Naive thymus-derived CD8-positive, alpha-beta T cell (primary cell): ENCODE results near the gene ATG12. TPM values are rescaled to one million over a fixed set of nuclear protein-coding genes. Genes with fewer than 3 reads are reported as not detected.
"Not testable (repeated sequence)": the region's sequence is repeated elsewhere in the genome, so short reads cannot be mapped to it uniquely, and the experiment has no call there.

Experiments
- ATAC-seq, 2 donors: fragments of 150-1000 bp; cut with Tn5 transposase in 1 of 2; sonication (Bioruptor Pico), chemical (Tn5 transposase) in 1 of 2; 1 replicate in 1 of 2; 2 replicates in 1 of 2; pipeline ENCODE4 v1.10.0; 2021; ENCODE audit warnings: mild to moderate bottlenecking in 2 of 2, moderate library complexity in 2 of 2
- POLR2A ChIA-PET: fragments of 350-600 bp; sonication (Branson Sonifier 250); formaldehyde crosslinking; loops from one replicate; lab custom pipeline; 2021; ENCODE audit warnings: antibody characterized with exemption; lab: Charles Lee
- DNase-seq, 10 donors: peaks; one replicate each; pipeline versions ENCODE4 v3.0.0 to v3.0.0-alpha.2; 2020 to 2022
- H3K27ac Mint-ChIP-seq, 10 donors: one replicate each; pipeline ENCODE4 v1.8.0; 2020 to 2022; ENCODE audit warnings: mild to moderate bottlenecking in 10 of 10, mixed read lengths in 10 of 10, moderate library complexity in 4 of 10, inconsistent platforms in 1 of 10
- H3K27me3 Mint-ChIP-seq, 5 donors: one replicate each; pipeline ENCODE4 v1.8.0; 2021 to 2022; ENCODE audit warnings: mixed read lengths in 5 of 5
- H3K36me3 Mint-ChIP-seq, 3 donors: one replicate each; pipeline ENCODE4 v1.8.0; 2020 to 2022; ENCODE audit warnings: mixed read lengths in 3 of 3, mild to moderate bottlenecking in 2 of 3, inconsistent platforms in 1 of 3
- H3K4me1 Mint-ChIP-seq, 4 donors: one replicate each; pipeline ENCODE4 v1.8.0; 2021 to 2022; ENCODE audit warnings: mixed read lengths in 4 of 4
- H3K4me3 Mint-ChIP-seq, 10 donors: one replicate each; pipeline ENCODE4 v1.8.0; 2020 to 2022; ENCODE audit warnings: mild to moderate bottlenecking in 10 of 10, mixed read lengths in 10 of 10, moderate library complexity in 6 of 10, inconsistent platforms in 1 of 10
- H3K9me3 Mint-ChIP-seq, 9 donors: one replicate each; pipeline ENCODE4 v1.8.0; 2020 to 2022; ENCODE audit warnings: mixed read lengths in 9 of 9, mild to moderate bottlenecking in 3 of 9, inconsistent platforms in 1 of 9, moderate library complexity in 1 of 9
- polyA plus RNA-seq, 3 donors: library from polyadenylated mRNA; unstranded; fragments of 300-500 nt; fragmentation: Illumina TruSeq; gene quantifications; one replicate each; pipeline ENCODE4 v1.2.3, GENCODE V29; 2021
- total RNA-seq, 8 experiments: library from RNA in 2 of 8; stranded (reverse) in 2 of 8; gene quantifications; one replicate each; pipeline ENCODE4 v1.2.3 and lab custom pipeline; 2021 to 2026

Gene ATG12
- total and polyA plus RNA-seq, 5 experiments from 2014 or later, result 71.6 to 126 (median 90.6) TPM

DNA sequence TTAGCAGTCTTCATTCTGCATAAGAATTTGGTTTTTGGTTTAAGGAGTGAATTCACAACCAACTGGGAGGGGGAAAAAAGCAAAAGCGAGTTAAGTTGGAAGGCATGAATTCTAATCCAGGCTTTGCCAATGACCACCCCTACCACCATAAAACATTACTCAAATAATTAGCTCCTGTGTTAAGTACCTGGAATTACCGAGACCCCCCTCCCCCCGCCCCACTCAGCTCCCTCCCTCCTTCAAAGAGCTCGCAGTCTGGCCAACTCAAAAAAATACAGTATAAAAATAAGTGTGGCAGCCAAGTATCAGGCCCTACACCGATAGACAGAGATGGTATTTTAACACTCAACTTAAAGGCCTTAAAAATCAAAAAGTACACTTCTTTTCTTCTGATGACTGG lies 492 bp downstream of the ATG12 start:
- POLR2A ChIA-PET, result interaction anchor here (0.9 to 5.1 kb wide), 8 partner anchors 206 to 579 kb away, joined by 3 to 22 read pairs (median 6); partner anchors contain the start of genes CCDC112, COMMD10, PGGT1B and TMED7
- peak overlapping the region; percentile 94 to 100 (median 98) for H3K4me3 Mint-ChIP-seq
- no peak for ATAC-seq
- peaks cover 20 to 74% (median 54%) of the 10 kb centered on the region in 4 donors for H3K4me1 Mint-ChIP-seq
- H3K36me3 Mint-ChIP-seq, result peaks cover 3 to 28% (median 4%) of the 10 kb centered on the region in 3 donors
- no peaks in the 10 kb centered on the region for H3K27me3 Mint-ChIP-seq
- H3K27ac Mint-ChIP-seq, result peak overlapping the region; percentile 98 to 100 (median 100)
- no peak for DNase-seq
- no peaks in the 10 kb centered on the region for H3K9me3 Mint-ChIP-seq

DNA sequence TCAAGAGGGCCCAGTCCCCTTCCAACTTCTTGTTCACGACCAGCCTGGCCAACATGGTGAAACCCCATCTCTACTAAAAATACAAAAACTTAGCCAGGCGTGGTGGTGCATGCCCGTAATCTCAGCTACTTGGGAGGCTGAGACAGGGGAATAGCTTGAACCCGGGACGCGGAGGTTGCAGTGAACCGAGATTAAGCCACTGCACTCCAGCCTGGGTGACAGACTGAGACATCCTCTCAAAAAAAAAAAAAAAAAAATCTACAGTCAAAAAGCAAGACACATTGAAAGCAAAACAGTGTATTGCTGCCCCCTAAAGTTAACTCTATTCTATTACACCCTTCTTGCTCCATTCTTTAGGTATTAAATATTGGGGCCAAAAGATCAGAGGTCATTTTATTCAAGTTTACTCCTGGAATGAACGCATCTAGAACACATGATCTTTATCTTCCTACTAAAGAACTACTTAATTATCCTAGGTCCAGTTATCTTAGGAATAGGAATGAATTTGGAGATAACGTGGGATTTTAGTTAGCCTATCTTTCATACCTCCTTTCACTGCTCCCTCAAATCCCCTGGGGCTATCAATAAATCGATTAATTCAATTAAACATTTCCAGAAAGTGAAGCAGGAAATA lies 2.4 kb downstream of the ATG12 start:
- Mint-ChIP-seq H3K4me3 (peak overlapping the region; percentile 70 to 100 (median 98)), H3K9me3 (no peaks in the 10 kb centered on the region), H3K27me3 (no peaks in the 10 kb centered on the region), H3K27ac (peak overlapping the region; percentile 13 to 100 (median 74)), H3K4me1 (peaks cover 21 to 57% (median 51%) of the 10 kb centered on the region in 4 donors), H3K36me3 (peaks cover 4 to 47% (median 9%) of the 10 kb centered on the region in 3 donors)
- ATAC-seq (peak; percentile 13 to 28), DNase-seq (peak in 6 of 10 donors; percentile 12 to 70 (median 44))
- POLR2A ChIA-PET, result interaction anchor here (1.0 to 5.1 kb wide), 3 partner anchors 12 to 294 kb away, joined by 3 to 22 read pairs (median 3); partner anchors contain the start of genes COMMD10 and FEM1C

DNA sequence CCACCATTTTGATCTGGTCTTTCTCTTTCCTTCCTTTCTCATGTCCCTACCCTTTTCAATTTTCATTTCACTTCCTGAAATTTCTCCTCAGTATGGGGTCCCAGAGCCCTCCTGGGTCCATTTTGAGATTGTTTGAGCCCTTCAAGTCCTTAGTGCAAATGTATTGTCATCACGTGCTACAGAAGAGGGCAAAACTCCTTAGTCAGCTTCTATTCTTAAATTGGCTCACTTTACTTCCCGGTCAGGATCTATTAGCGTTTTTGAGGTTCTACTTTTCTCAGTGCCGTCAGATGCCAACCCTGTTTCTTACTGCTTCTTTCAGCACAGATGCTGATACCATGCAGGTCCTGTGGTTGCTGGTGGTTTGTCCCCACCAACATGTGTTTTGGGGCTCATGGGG lies 5.9 kb downstream of the ATG12 start:
- no peaks in the 10 kb centered on the region for H3K9me3 Mint-ChIP-seq
- H3K4me3 Mint-ChIP-seq, result no peak overlapping the region
- H3K4me1 Mint-ChIP-seq, result peaks cover 18 to 52% (median 38%) of the 10 kb centered on the region in 4 donors
- DNase-seq (no peak), ATAC-seq (no peak)
- H3K27me3 Mint-ChIP-seq, result no peaks in the 10 kb centered on the region
- peaks cover 4 to 78% (median 14%) of the 10 kb centered on the region in 3 donors for H3K36me3 Mint-ChIP-seq
- POLR2A ChIA-PET, result no interaction called here
- H3K27ac Mint-ChIP-seq, result peak overlapping the region in 3 of 10 donors; percentile 7 to 53 (median 27)

DNA sequence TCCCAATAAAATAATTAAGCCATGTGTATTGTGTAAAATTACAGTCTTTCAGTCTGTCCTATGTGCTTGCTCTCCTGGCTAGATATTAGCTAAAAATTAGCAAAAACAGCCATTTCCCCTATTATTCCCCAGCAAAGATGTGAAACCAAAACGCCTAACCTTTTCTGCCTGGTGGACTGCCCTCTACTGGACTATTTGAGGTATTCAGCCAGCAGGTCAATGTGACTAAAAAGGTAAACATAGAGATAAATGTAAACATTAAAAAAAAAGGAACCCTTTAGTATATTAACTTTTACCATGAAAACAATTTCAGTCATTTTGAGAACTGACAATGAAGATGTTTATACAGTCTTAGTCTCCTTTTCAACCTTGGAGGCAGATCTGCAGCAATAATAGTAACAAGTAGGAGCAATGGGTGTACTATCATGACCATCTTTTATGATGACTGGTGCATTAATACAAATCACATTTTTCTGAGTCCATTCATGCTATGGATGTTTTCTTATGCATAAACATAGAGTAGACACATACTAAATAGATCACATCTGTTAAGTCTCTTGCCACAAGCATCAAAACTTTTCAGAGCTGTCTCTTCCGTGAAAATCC lies 10.1 kb downstream of the ATG12 start:
- Mint-ChIP-seq H3K9me3 (peaks cover 0 to 8% (median 0%) of the 10 kb centered on the region in 9 donors), H3K27me3 (no peaks in the 10 kb centered on the region), H3K4me3 (no peak overlapping the region), H3K4me1 (peaks cover 4 to 20% (median 15%) of the 10 kb centered on the region in 4 donors), H3K36me3 (peaks cover 11 to 84% (median 28%) of the 10 kb centered on the region in 3 donors), H3K27ac (peak overlapping the region in 8 of 10 donors; percentile 1 to 20 (median 6))
- POLR2A ChIA-PET, result no interaction called here
- DNase-seq (peak in 6 of 10 donors; percentile 14 to 50 (median 31)), ATAC-seq (peak; percentile 62 to 63)

DNA sequence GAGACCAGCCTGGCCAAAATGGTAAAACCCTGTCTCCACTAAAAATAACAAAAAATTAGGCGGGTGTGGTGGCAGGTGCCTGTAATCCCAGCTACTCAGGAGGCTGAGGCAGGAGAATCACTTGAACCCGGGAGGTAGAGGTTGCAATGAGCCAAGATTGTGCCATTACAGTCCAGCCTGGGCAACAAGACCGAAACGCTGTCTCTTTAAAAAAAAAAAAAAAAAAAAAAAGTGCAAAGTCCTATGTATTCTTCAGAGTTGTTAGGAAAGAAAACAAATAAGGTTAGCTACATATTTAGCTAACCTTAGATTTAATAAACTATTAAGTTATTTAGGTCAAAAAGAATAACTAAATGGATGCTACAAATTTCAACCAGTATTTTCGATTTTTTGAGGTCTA lies 11.5 kb downstream of the ATG12 start:
- peak overlapping the region in 1 of 10 donors; percentile 4 for H3K27ac Mint-ChIP-seq
- no peak overlapping the region for H3K4me3 Mint-ChIP-seq
- DNase-seq (no peak), ATAC-seq (no peak)
- H3K9me3 Mint-ChIP-seq, result peaks cover 0 to 17% (median 4%) of the 10 kb centered on the region in 9 donors
- peaks cover 12 to 70% (median 23%) of the 10 kb centered on the region in 3 donors for H3K36me3 Mint-ChIP-seq
- H3K27me3 Mint-ChIP-seq, result no peaks in the 10 kb centered on the region
- POLR2A ChIA-PET, result no interaction called here
- H3K4me1 Mint-ChIP-seq, result peaks cover 4 to 14% (median 9%) of the 10 kb centered on the region in 4 donors

DNA sequence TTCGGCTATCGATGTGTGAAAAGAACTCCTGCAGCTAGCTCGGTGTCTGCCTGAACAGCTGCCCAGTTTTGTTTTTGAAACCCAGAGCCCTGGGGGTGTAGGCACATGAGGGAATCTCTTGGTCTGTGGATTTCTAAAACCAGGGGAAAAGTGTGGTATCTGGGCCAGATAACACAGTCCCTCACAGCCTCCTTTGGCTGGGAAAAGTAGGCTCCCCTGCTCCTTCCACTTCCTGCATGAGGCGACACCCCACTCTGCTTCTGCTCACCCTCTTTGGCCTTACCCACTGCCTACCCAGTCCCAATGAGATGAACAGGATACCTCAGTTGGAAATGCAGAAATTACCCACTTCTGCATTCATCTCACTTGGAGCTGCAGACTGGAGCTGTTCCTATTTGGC lies 15.4 kb downstream of the ATG12 start:
- Mint-ChIP-seq H3K4me3 (no peak overlapping the region), H3K27me3 (peaks cover under 1 to 10% (median 3%) of the 10 kb centered on the region in 5 donors), H3K9me3 (peaks cover 0 to 27% (median 10%) of the 10 kb centered on the region in 9 donors), H3K27ac (no peak overlapping the region), H3K36me3 (peaks cover 15 to 32% (median 16%) of the 10 kb centered on the region in 3 donors), H3K4me1 (peaks cover 0 to 1% (median 0%) of the 10 kb centered on the region in 4 donors)
- POLR2A ChIA-PET, result no interaction called here
- no peak for DNase-seq
- no peak for ATAC-seq

DNA sequence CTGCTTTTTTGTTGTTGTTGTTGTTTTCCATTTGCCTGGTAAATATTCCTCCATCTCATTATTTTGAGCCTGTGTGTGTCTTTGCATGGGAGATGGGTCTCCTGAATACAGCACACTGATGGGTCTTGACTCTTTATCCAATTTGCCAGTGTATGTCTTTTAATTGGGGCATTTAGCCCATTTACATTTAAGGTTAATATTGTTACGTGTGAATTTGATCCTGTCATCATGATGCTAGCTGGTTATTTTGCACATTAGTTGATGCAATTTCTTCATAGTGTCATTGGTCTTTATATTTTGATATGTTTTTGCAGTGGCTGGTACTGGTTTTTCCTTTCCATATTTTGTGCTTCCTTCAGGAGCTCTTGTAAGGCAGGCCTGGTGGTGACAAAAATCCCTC lies 16.4 kb downstream of the ATG12 start:
- POLR2A ChIA-PET, result not testable (repeated sequence)

DNA sequence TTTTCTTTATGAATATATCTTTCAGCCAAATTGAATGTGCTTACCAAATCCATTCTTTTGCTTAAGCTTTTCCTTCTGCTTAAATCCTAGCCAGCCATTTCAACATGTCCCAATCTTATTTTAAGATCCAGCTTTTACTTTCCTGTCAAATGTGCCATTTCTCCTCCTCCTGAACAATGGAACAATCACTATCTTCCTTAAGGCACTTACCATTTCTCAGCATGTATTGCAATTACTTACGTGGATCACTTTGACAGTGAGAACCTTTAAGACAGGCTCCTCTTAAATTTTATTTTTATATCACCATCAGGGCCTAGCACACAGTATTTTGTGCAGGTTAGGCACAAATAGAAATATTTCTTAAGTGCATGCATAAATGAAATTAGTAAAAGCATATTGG lies 20.5 kb downstream of the ATG12 start:
- H3K9me3 Mint-ChIP-seq, result peaks cover 0 to 17% (median 7%) of the 10 kb centered on the region in 9 donors
- ATAC-seq (no peak), DNase-seq (no peak)
- no peak overlapping the region for H3K4me3 Mint-ChIP-seq
- H3K4me1 Mint-ChIP-seq, result peaks cover 3 to 9% (median 8%) of the 10 kb centered on the region in 4 donors
- no peak overlapping the region for H3K27ac Mint-ChIP-seq
- POLR2A ChIA-PET, result no interaction called here
- peaks cover 0 to 7% (median 0%) of the 10 kb centered on the region in 3 donors for H3K36me3 Mint-ChIP-seq
- H3K27me3 Mint-ChIP-seq, result peaks cover 25 to 61% (median 35%) of the 10 kb centered on the region in 5 donors

More for the DNA sequence above, 16.4 kb downstream of the ATG12 start:
- not testable (repeated sequence) for DNase-seq, H3K4me1 Mint-ChIP-seq, H3K4me3 Mint-ChIP-seq, H3K27ac Mint-ChIP-seq, ATAC-seq
- Mint-ChIP-seq H3K27me3 (peaks cover 8 to 19% (median 9%) of the 10 kb centered on the region in 5 donors), H3K36me3 (peaks cover 15 to 25% (median 16%) of the 10 kb centered on the region in 3 donors), H3K9me3 (peaks cover 0 to 27% (median 10%) of the 10 kb centered on the region in 9 donors)

DNA sequence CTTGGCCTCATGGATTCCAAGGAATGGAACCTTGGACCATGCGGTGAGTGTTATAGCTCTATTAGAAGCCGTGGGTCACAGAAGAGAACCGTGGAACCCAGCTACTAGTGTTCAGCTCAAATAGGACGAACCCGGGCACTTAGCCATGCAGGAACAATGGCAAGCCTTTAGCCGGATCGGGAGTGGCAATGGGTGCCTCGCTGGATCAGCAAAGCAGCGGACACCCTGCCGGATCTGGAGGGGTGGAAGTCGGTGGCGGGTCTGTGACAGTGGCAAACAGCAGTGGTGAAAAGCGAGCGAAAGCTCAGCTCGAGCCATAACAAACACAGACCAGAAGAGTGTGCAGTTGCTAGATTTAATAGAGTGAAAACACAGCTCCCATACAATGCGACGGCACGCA lies 22.5 kb downstream of the ATG12 start:
- POLR2A ChIA-PET, result no interaction called here
- DNase-seq (no peak), ATAC-seq (no peak)
- Mint-ChIP-seq H3K9me3 (peaks cover 0 to 8% (median 2%) of the 10 kb centered on the region in 9 donors), H3K36me3 (peaks cover 0 to 7% (median 0%) of the 10 kb centered on the region in 3 donors), H3K4me1 (peaks cover 8 to 17% (median 16%) of the 10 kb centered on the region in 4 donors), H3K27ac (no peak overlapping the region), H3K4me3 (no peak overlapping the region), H3K27me3 (peaks cover 40 to 81% (median 54%) of the 10 kb centered on the region in 5 donors)

DNA sequence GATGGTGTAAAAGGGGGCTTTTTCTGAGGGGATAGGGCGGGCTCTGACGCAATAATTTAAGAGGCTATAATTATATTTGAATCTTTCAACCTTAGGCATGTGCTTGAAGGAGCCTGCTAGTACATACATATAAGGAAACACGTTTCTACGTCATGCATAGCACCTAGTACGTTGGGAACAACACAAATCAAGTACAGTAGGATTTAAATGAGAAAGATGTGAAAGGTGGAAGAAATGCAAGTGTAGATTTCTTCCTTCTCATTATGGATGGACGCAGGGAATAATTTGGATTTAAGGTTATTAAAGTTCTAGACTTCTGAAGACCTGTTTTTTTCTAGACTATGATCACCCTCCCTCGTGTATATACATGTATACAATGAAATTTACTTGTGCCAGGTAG lies 24.0 kb downstream of the ATG12 start:
- Mint-ChIP-seq H3K27ac (no peak overlapping the region), H3K4me3 (peak overlapping the region in 1 of 10 donors; percentile 14), H3K27me3 (peaks cover 45 to 95% (median 66%) of the 10 kb centered on the region in 5 donors), H3K36me3 (peaks cover 0 to 7% (median 0%) of the 10 kb centered on the region in 3 donors), H3K9me3 (peaks cover 0 to 5% (median 0%) of the 10 kb centered on the region in 9 donors), H3K4me1 (peaks cover 8 to 19% (median 17%) of the 10 kb centered on the region in 4 donors)
- DNase-seq (no peak), ATAC-seq (no peak)
- POLR2A ChIA-PET, result no interaction called here

DNA sequence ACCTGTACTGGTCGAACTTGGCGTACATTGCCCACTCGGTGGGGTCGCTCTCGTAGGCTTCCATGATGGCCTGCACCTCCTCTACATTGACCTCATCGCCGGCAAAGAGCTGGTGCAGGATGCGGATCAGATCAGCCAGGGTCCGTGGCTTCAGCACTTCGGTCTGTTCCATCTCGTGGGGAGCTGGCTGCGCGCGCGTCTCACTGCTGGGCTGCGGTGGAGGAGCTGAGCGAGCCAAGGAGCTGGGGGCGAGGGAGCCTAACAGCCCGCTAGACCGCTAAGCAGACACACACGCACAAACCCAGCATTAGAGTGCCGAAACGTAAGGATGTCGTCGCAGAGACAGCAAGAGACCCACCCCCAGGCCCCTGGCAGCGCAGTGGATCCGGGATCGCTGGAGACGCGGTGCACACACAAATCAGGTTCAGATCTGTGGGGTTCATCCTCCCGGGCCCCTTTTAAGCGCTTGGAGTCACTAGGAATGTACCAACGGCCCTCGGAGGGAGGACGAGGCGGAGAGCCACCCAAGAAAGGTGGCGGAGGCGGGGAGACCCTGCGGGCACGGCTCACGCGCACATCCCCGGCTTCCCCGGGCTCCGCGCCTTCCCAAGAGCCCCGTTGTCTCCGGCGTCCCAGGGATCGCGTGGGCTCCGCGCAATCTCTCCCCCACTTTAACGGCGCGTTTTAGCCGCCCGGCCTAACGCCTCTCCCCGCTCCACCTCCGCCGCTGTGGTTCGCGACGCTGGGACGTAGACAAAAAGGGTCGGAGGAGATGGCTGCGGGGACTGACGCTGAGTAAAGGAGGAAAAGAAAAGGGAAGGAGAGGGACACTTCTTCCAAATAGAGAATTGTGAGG lies 24.9 kb downstream of the ATG12 start, which contains the start of gene CDO1:
Gene CDO1, minus strand, starts transcription at position 434 of the 856 bp plus-strand sequence. Its CDS starts 262 bp downstream, at position 172.
- POLR2A ChIA-PET, result no interaction called here
- DNase-seq (peak in 3 of 10 donors; percentile 13 to 59 (median 14)), ATAC-seq (peak; percentile 66 to 68)
- Mint-ChIP-seq H3K4me3 (peak within 1 kb of the TSS; percentile 63 to 78 (median 69)), H3K4me1 (peaks cover 8 to 19% (median 17%) of the 10 kb centered on the region in 4 donors), H3K27me3 (peaks cover 52 to 100% (median 70%) of the 10 kb centered on the region in 5 donors), H3K36me3 (peaks cover 0 to 2% (median 0%) of the 10 kb centered on the region in 3 donors), H3K9me3 (peaks cover 0 to 1% (median 0%) of the 10 kb centered on the region in 9 donors), H3K27ac (no peak within 1 kb of the TSS)
